H1 (cell line): Measurements from ENCODE around the gene LRRC49. TPM values are rescaled to one million over a fixed set of nuclear protein-coding genes. Genes with fewer than 3 reads are reported as not detected.

Experiments used
- CTCF ChIA-PET: fragments of 300-600 bp; sonication (Branson Sonifier 250); formaldehyde crosslinking; loops from one replicate; lab custom pipeline; 2021; ENCODE audit not compliant: partially characterized antibody; lab: Charles Lee
- POLR2A ChIA-PET: fragments of 300-600 bp; sonication (Branson Sonifier 250); formaldehyde crosslinking; loops from one replicate; lab custom pipeline; 2021; ENCODE audit warnings: inconsistent platforms; ENCODE audit not compliant: partially characterized antibody; lab: Charles Lee
- DNase-seq, 2 experiments: peaks; one replicate each; pipeline versions ENCODE4 v3.0.0 to v3.0.0-alpha.2; 2010 to 2022; ENCODE audit warnings: low spot score in 2 of 2, low read depth in 1 of 2, mixed read lengths in 1 of 2
- FAIRE-seq: peaks from 2 replicates; lab custom pipeline; 2011; peaks lifted over from hg19 to GRCh38; lab: Jason Lieb, UNC
- H2AFZ ChIP-seq: 2 replicates; pipeline ENCODE4 v1.8.1; 2012; ENCODE audit warnings: low read length, inconsistent platforms
- H2AK5ac ChIP-seq: 2 replicates; pipeline ENCODE4 v1.6.1; 2013; ENCODE audit warnings: low read depth, low read length
- H2BK120ac ChIP-seq: replicated peaks from 2 replicates; pipeline ENCODE3; 2013; ENCODE audit warnings: low read depth, low read length, inconsistent platforms
- H2BK12ac ChIP-seq: 2 replicates; pipeline ENCODE4 v1.6.1; 2013; ENCODE audit warnings: low read depth, low read length
- H2BK15ac ChIP-seq: 2 replicates; pipeline ENCODE4 v1.6.1; 2013; ENCODE audit warnings: low read length
- H2BK20ac ChIP-seq: 2 replicates; pipeline ENCODE4 v1.6.1; 2013; ENCODE audit warnings: low read length
- H2BK5ac ChIP-seq: 2 replicates; pipeline ENCODE4 v1.6.1; 2013; ENCODE audit warnings: low read depth, low read length
- H3K14ac ChIP-seq: 2 replicates; pipeline ENCODE4 v1.6.1; 2013; ENCODE audit warnings: inconsistent platforms; ENCODE audit not compliant: insufficient read length
- H3K18ac ChIP-seq: 2 replicates; pipeline ENCODE4 v1.6.1; 2013; ENCODE audit warnings: low read length; ENCODE audit errors: extremely low read depth
- H3K23ac ChIP-seq: 2 replicates; pipeline ENCODE4 v1.6.1; 2013; ENCODE audit warnings: inconsistent platforms; ENCODE audit not compliant: insufficient read length
- H3K23me2 ChIP-seq: 2 replicates; pipeline ENCODE4 v1.6.1; 2013; ENCODE audit warnings: low read depth, low read length
- H3K27ac ChIP-seq: 2 replicates; pipeline ENCODE4 v1.6.1; 2011; ENCODE audit warnings: low read depth, low read length, inconsistent platforms
- H3K27me3 ChIP-seq, 4 experiments: replicated peaks in 1 of 4; 1 replicate in 1 of 4; 2 replicates in 3 of 4; pipeline versions ENCODE4 v1.6.1 to v1.8.1; 2011 to 2013; ENCODE audit warnings: low read length in 3 of 4, mild to moderate bottlenecking in 3 of 4, inconsistent platforms in 2 of 4, mixed read lengths in 2 of 4, moderate library complexity in 1 of 4; ENCODE audit not compliant: control insufficient read depth in 3 of 4, insufficient read depth in 3 of 4; ENCODE audit errors: extremely low read depth in 1 of 4
- H3K36me3 ChIP-seq, 4 experiments: 2 replicates each; pipeline versions ENCODE4 v1.6.1 to v1.8.1; 2011 to 2013; ENCODE audit warnings: mild to moderate bottlenecking in 4 of 4, low read length in 3 of 4, moderate library complexity in 2 of 4, control low read depth in 1 of 4, inconsistent platforms in 1 of 4; ENCODE audit not compliant: insufficient read depth in 4 of 4, control insufficient read depth in 2 of 4
- H3K4ac ChIP-seq: replicated peaks from 2 replicates; pipeline ENCODE3; 2013; ENCODE audit warnings: low read length, low read depth, mixed read lengths, inconsistent platforms; ENCODE audit not compliant: insufficient read length
- H3K4me1 ChIP-seq, 4 experiments: replicated peaks in 1 of 4; 1 replicate in 1 of 4; 2 replicates in 3 of 4; pipeline versions ENCODE4 v1.6.1 to v1.8.1; 2011 to 2013; ENCODE audit warnings: low read length in 3 of 4, inconsistent platforms in 2 of 4, mixed read lengths in 1 of 4; ENCODE audit not compliant: insufficient read depth in 4 of 4, control insufficient read depth in 3 of 4
- H3K4me2 ChIP-seq, 2 experiments: 2 replicates each; pipeline versions ENCODE4 v1.6.1 to v1.8.1; 2011 to 2013; ENCODE audit warnings: low read depth in 2 of 2, low read length in 2 of 2, control low read depth in 1 of 2, inconsistent platforms in 1 of 2, mild to moderate bottlenecking in 1 of 2; ENCODE audit not compliant: insufficient read depth in 1 of 2
- H3K4me3 ChIP-seq, 4 experiments: fragments of 200-600, 300-600 bp in 1 of 4; sonication (generic), shearing (Covaris generic), sonication (Bioruptor Twin) in 1 of 4; 2 replicates each; pipeline versions ENCODE4 v1.5.1 to v1.8.1; 2011 to 2016; ENCODE audit warnings: low read length in 4 of 4, low read depth in 3 of 4, control low read depth in 2 of 4, inconsistent platforms in 2 of 4, mild to moderate bottlenecking in 2 of 4, mixed read lengths in 1 of 4, moderate library complexity in 1 of 4; ENCODE audit not compliant: insufficient read depth in 2 of 4; ENCODE audit errors: extremely low read depth in 1 of 4
- H3K56ac ChIP-seq: replicated peaks from 2 replicates; pipeline ENCODE3; 2013; ENCODE audit warnings: low read depth, mild to moderate bottlenecking, mixed read lengths, low read length, inconsistent platforms; ENCODE audit not compliant: insufficient read length
- H3K79me1 ChIP-seq: 2 replicates; pipeline ENCODE4 v1.6.1; 2013; ENCODE audit warnings: low read depth, low read length, control low read depth
- H3K79me2 ChIP-seq, 2 experiments: 2 replicates each; pipeline versions ENCODE4 v1.6.1 to v1.8.1; 2012 to 2013; ENCODE audit warnings: low read length in 2 of 2, mild to moderate bottlenecking in 2 of 2, inconsistent platforms in 1 of 2; ENCODE audit not compliant: insufficient read depth in 2 of 2, control insufficient read depth in 1 of 2
- H3K9ac ChIP-seq, 4 experiments: replicated peaks in 1 of 4; 1 replicate in 1 of 4; 2 replicates in 3 of 4; pipeline versions ENCODE4 v1.6.1 to v1.8.1; 2011 to 2013; ENCODE audit warnings: low read depth in 3 of 4, low read length in 3 of 4, control low read depth in 2 of 4, mild to moderate bottlenecking in 2 of 4, moderate library complexity in 2 of 4, inconsistent platforms in 1 of 4; ENCODE audit errors: extremely low read depth in 1 of 4
- H3K9me3 ChIP-seq, 2 experiments: 2 replicates each; pipeline versions ENCODE4 v1.6.1 to v1.8.1; 2012 to 2013; ENCODE audit warnings: mild to moderate bottlenecking in 2 of 2, moderate library complexity in 2 of 2, control low read depth in 1 of 2, inconsistent platforms in 1 of 2, low read depth in 1 of 2, low read length in 1 of 2, mixed read lengths in 1 of 2; ENCODE audit not compliant: insufficient read depth in 2 of 2
- H4K20me1 ChIP-seq, 2 experiments: replicated peaks in 1 of 2; 2 replicates each; pipeline versions ENCODE3 to v1.8.1; 2011 to 2013; ENCODE audit warnings: inconsistent platforms in 2 of 2, low read length in 2 of 2, mild to moderate bottlenecking in 1 of 2; ENCODE audit not compliant: insufficient read depth in 2 of 2, control insufficient read depth in 1 of 2
- H4K5ac ChIP-seq: 2 replicates; pipeline ENCODE4 v1.6.1; 2013; ENCODE audit warnings: low read length, low read depth, mixed read lengths, inconsistent platforms; ENCODE audit not compliant: insufficient read length
- H4K8ac ChIP-seq: 2 replicates; pipeline ENCODE4 v1.8.0; 2013; ENCODE audit warnings: mild to moderate bottlenecking, moderate library complexity, low read length, inconsistent platforms; ENCODE audit not compliant: insufficient read depth; ENCODE audit errors: extremely low read depth
- H4K91ac ChIP-seq: replicated peaks from 2 replicates; pipeline ENCODE3; 2013; ENCODE audit warnings: low read length, mixed read lengths, inconsistent platforms; ENCODE audit not compliant: insufficient read length
- NANOG ChIP-seq: IDR thresholded peaks from 2 replicates; pipeline ENCODE4 v1.6.1; 2011; ENCODE audit warnings: low read length, low read depth, mild to moderate bottlenecking, inconsistent platforms; ENCODE audit not compliant: insufficient read depth, poor library complexity, severe bottlenecking
- SIRT6 ChIP-seq: IDR thresholded peaks from one replicate; pipeline ENCODE4 v1.7.1; 2012; ENCODE audit warnings: low read length, inconsistent platforms
- WGBS, 2 experiments: shearing (Covaris generic) in 1 of 2; methylation state at CpG; one replicate each; pipeline versions ENCODE4 v1.1.6 to v1.1.7; 2013 to 2015; ENCODE audit warnings: low lambda C conversion rate in 2 of 2, mixed read lengths in 2 of 2, inconsistent platforms in 1 of 2, low coverage in 1 of 2, missing lambda C conversion rate in 1 of 2; ENCODE audit not compliant: insufficient replicate concordance in 2 of 2, insufficient coverage in 1 of 2, insufficient read length in 1 of 2; ENCODE audit errors: extremely low coverage in 1 of 2, missing lambda C conversion rate in 1 of 2; 5-methylcytosine and 5-hydroxymethylcytosine counted together
- polyA plus RNA-seq, 7 experiments: library from polyadenylated mRNA; depleted of rRNA in 3 of 7; stranded (reverse) in 5 of 7; unstranded in 2 of 7; fragments of >200 nt in 5 of 7; fragments of 200-250 nt in 2 of 7; gene quantifications; 1 replicate in 5 of 7; 2 replicates in 1 of 7; 4 replicates in 1 of 7; pipeline versions ENCODE4 v1.2.1 to v1.2.3, GENCODE V29; 2011 to 2013; ENCODE audit warnings: missing spikeins in 2 of 7, mixed read lengths in 2 of 7
- total RNA-seq: library from RNA; stranded (reverse); fragmentation: NEBNext Ultra II Directional; extraction: Animal tissue kit (Norgen Biotek cat#: 25700); gene quantifications from 2 replicates; pipeline ENCODE4 v1.2.1, GENCODE V29; 2021

Gene LRRC49
- total and polyA plus RNA-seq, 2 of the 8 experiments (the other 6 are each of a cell fraction or from before 2014, with no cell fraction given), result 5.0 to 10.4 TPM

DNA sequence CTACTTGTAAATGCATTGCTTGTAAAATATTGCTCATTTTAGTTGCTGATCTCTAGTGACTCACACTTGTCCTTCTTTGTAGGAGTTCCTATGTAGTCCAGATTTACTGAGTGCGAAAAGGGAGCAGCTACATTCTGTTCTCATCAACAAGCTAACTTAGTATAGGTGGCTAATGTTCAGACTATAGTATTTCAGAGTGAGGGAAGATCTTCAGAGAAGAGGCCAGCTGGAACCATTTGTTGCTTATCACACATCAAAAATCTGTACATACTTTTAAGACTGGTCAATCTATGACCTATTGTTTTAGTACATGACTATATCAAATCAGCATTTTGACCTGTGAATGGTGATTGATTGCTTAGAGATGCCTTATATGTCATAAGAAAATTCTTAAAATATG lies 151.4 kb downstream of the LRRC49 start:
- no peaks in the 10 kb centered on the region for H4K20me1 ChIP-seq
- no peak overlapping the region for H3K4me3 ChIP-seq
- H2AFZ ChIP-seq, result no peak overlapping the region
- H2BK20ac ChIP-seq, result no peak overlapping the region
- DNase-seq (no peak), FAIRE-seq (no peak)
- no peaks in the 10 kb centered on the region for H3K36me3 ChIP-seq
- 100% methylated on average over 1 of the region's 1 CpG; no CpG with 5 or more reads in 1 of the 2 experiments for WGBS, 2 experiments
- H3K27ac ChIP-seq, result no peak overlapping the region
- H2AK5ac ChIP-seq, result no peak overlapping the region
- no peak overlapping the region for H4K5ac ChIP-seq
- no peak overlapping the region for H3K23ac ChIP-seq
- no peak overlapping the region for H3K9ac ChIP-seq
- ChIA-PET CTCF (no interaction called here), POLR2A (no interaction called here)
- no peak overlapping the region for H3K4me2 ChIP-seq
- H4K91ac ChIP-seq, result no peak overlapping the region
- no peak overlapping the region for H3K14ac ChIP-seq
- H2BK5ac ChIP-seq, result no peak overlapping the region
- H2BK12ac ChIP-seq, result no peak overlapping the region
- no peak overlapping the region for H3K56ac ChIP-seq
- no peaks in the 10 kb centered on the region for H3K23me2 ChIP-seq
- no peaks in the 10 kb centered on the region for H3K9me3 ChIP-seq
- H2BK15ac ChIP-seq, result no peak overlapping the region
- peaks cover 0 to 2% (median 0%) of the 10 kb centered on the region in 4 experiments; a peak in 1 of 7 replicates for H3K4me1 ChIP-seq
- H3K18ac ChIP-seq, result no peak overlapping the region
- no peaks in the 10 kb centered on the region for H3K79me2 ChIP-seq
- no peak overlapping the region for H3K4ac ChIP-seq
- H4K8ac ChIP-seq, result no peak overlapping the region
- H2BK120ac ChIP-seq, result no peak overlapping the region
- no peaks in the 10 kb centered on the region for H3K79me1 ChIP-seq
- no peaks in the 10 kb centered on the region for H3K27me3 ChIP-seq
- TF ChIP-seq NANOG (no peak), SIRT6 (no peak)
